H1 (cell line): ENCODE measurements around the gene FGGY. TPM values are rescaled to one million over a fixed set of nuclear protein-coding genes. Genes with fewer than 3 reads are reported as not detected.

Experiments used
- CTCF ChIA-PET: fragments of 300-600 bp; sonication (Branson Sonifier 250); formaldehyde crosslinking; loops from one replicate; lab custom pipeline; 2021; ENCODE audit not compliant: partially characterized antibody; lab: Charles Lee
- POLR2A ChIA-PET: fragments of 300-600 bp; sonication (Branson Sonifier 250); formaldehyde crosslinking; loops from one replicate; lab custom pipeline; 2021; ENCODE audit warnings: inconsistent platforms; ENCODE audit not compliant: partially characterized antibody; lab: Charles Lee
- DNase-seq, 2 experiments: peaks; one replicate each; pipeline versions ENCODE4 v3.0.0 to v3.0.0-alpha.2; 2010 to 2022; ENCODE audit warnings: low spot score in 2 of 2, low read depth in 1 of 2, mixed read lengths in 1 of 2
- FAIRE-seq: peaks from 2 replicates; lab custom pipeline; 2011; peaks lifted over from hg19 to GRCh38; lab: Jason Lieb, UNC
- H2AFZ ChIP-seq: 2 replicates; pipeline ENCODE4 v1.8.1; 2012; ENCODE audit warnings: low read length, inconsistent platforms
- H2AK5ac ChIP-seq: 2 replicates; pipeline ENCODE4 v1.6.1; 2013; ENCODE audit warnings: low read depth, low read length
- H2BK120ac ChIP-seq: replicated peaks from 2 replicates; pipeline ENCODE3; 2013; ENCODE audit warnings: low read depth, low read length, inconsistent platforms
- H2BK12ac ChIP-seq: 2 replicates; pipeline ENCODE4 v1.6.1; 2013; ENCODE audit warnings: low read depth, low read length
- H2BK15ac ChIP-seq: 2 replicates; pipeline ENCODE4 v1.6.1; 2013; ENCODE audit warnings: low read length
- H2BK20ac ChIP-seq: 2 replicates; pipeline ENCODE4 v1.6.1; 2013; ENCODE audit warnings: low read length
- H2BK5ac ChIP-seq: 2 replicates; pipeline ENCODE4 v1.6.1; 2013; ENCODE audit warnings: low read depth, low read length
- H3K14ac ChIP-seq: 2 replicates; pipeline ENCODE4 v1.6.1; 2013; ENCODE audit warnings: inconsistent platforms; ENCODE audit not compliant: insufficient read length
- H3K18ac ChIP-seq: 2 replicates; pipeline ENCODE4 v1.6.1; 2013; ENCODE audit warnings: low read length; ENCODE audit errors: extremely low read depth
- H3K23ac ChIP-seq: 2 replicates; pipeline ENCODE4 v1.6.1; 2013; ENCODE audit warnings: inconsistent platforms; ENCODE audit not compliant: insufficient read length
- H3K23me2 ChIP-seq: 2 replicates; pipeline ENCODE4 v1.6.1; 2013; ENCODE audit warnings: low read depth, low read length
- H3K27ac ChIP-seq: 2 replicates; pipeline ENCODE4 v1.6.1; 2011; ENCODE audit warnings: low read depth, low read length, inconsistent platforms
- H3K27me3 ChIP-seq, 4 experiments: replicated peaks in 1 of 4; 1 replicate in 1 of 4; 2 replicates in 3 of 4; pipeline versions ENCODE4 v1.6.1 to v1.8.1; 2011 to 2013; ENCODE audit warnings: low read length in 3 of 4, mild to moderate bottlenecking in 3 of 4, inconsistent platforms in 2 of 4, mixed read lengths in 2 of 4, moderate library complexity in 1 of 4; ENCODE audit not compliant: control insufficient read depth in 3 of 4, insufficient read depth in 3 of 4; ENCODE audit errors: extremely low read depth in 1 of 4
- H3K36me3 ChIP-seq, 4 experiments: 2 replicates each; pipeline versions ENCODE4 v1.6.1 to v1.8.1; 2011 to 2013; ENCODE audit warnings: mild to moderate bottlenecking in 4 of 4, low read length in 3 of 4, moderate library complexity in 2 of 4, control low read depth in 1 of 4, inconsistent platforms in 1 of 4; ENCODE audit not compliant: insufficient read depth in 4 of 4, control insufficient read depth in 2 of 4
- H3K4ac ChIP-seq: replicated peaks from 2 replicates; pipeline ENCODE3; 2013; ENCODE audit warnings: low read length, low read depth, mixed read lengths, inconsistent platforms; ENCODE audit not compliant: insufficient read length
- H3K4me1 ChIP-seq, 4 experiments: replicated peaks in 1 of 4; 1 replicate in 1 of 4; 2 replicates in 3 of 4; pipeline versions ENCODE4 v1.6.1 to v1.8.1; 2011 to 2013; ENCODE audit warnings: low read length in 3 of 4, inconsistent platforms in 2 of 4, mixed read lengths in 1 of 4; ENCODE audit not compliant: insufficient read depth in 4 of 4, control insufficient read depth in 3 of 4
- H3K4me2 ChIP-seq, 2 experiments: 2 replicates each; pipeline versions ENCODE4 v1.6.1 to v1.8.1; 2011 to 2013; ENCODE audit warnings: low read depth in 2 of 2, low read length in 2 of 2, control low read depth in 1 of 2, inconsistent platforms in 1 of 2, mild to moderate bottlenecking in 1 of 2; ENCODE audit not compliant: insufficient read depth in 1 of 2
- H3K4me3 ChIP-seq, 4 experiments: fragments of 200-600, 300-600 bp in 1 of 4; sonication (generic), shearing (Covaris generic), sonication (Bioruptor Twin) in 1 of 4; 2 replicates each; pipeline versions ENCODE4 v1.5.1 to v1.8.1; 2011 to 2016; ENCODE audit warnings: low read length in 4 of 4, low read depth in 3 of 4, control low read depth in 2 of 4, inconsistent platforms in 2 of 4, mild to moderate bottlenecking in 2 of 4, mixed read lengths in 1 of 4, moderate library complexity in 1 of 4; ENCODE audit not compliant: insufficient read depth in 2 of 4; ENCODE audit errors: extremely low read depth in 1 of 4
- H3K56ac ChIP-seq: replicated peaks from 2 replicates; pipeline ENCODE3; 2013; ENCODE audit warnings: low read depth, mild to moderate bottlenecking, mixed read lengths, low read length, inconsistent platforms; ENCODE audit not compliant: insufficient read length
- H3K79me1 ChIP-seq: 2 replicates; pipeline ENCODE4 v1.6.1; 2013; ENCODE audit warnings: low read depth, low read length, control low read depth
- H3K79me2 ChIP-seq, 2 experiments: 2 replicates each; pipeline versions ENCODE4 v1.6.1 to v1.8.1; 2012 to 2013; ENCODE audit warnings: low read length in 2 of 2, mild to moderate bottlenecking in 2 of 2, inconsistent platforms in 1 of 2; ENCODE audit not compliant: insufficient read depth in 2 of 2, control insufficient read depth in 1 of 2
- H3K9ac ChIP-seq, 4 experiments: replicated peaks in 1 of 4; 1 replicate in 1 of 4; 2 replicates in 3 of 4; pipeline versions ENCODE4 v1.6.1 to v1.8.1; 2011 to 2013; ENCODE audit warnings: low read depth in 3 of 4, low read length in 3 of 4, control low read depth in 2 of 4, mild to moderate bottlenecking in 2 of 4, moderate library complexity in 2 of 4, inconsistent platforms in 1 of 4; ENCODE audit errors: extremely low read depth in 1 of 4
- H3K9me3 ChIP-seq, 2 experiments: 2 replicates each; pipeline versions ENCODE4 v1.6.1 to v1.8.1; 2012 to 2013; ENCODE audit warnings: mild to moderate bottlenecking in 2 of 2, moderate library complexity in 2 of 2, control low read depth in 1 of 2, inconsistent platforms in 1 of 2, low read depth in 1 of 2, low read length in 1 of 2, mixed read lengths in 1 of 2; ENCODE audit not compliant: insufficient read depth in 2 of 2
- H4K20me1 ChIP-seq, 2 experiments: replicated peaks in 1 of 2; 2 replicates each; pipeline versions ENCODE3 to v1.8.1; 2011 to 2013; ENCODE audit warnings: inconsistent platforms in 2 of 2, low read length in 2 of 2, mild to moderate bottlenecking in 1 of 2; ENCODE audit not compliant: insufficient read depth in 2 of 2, control insufficient read depth in 1 of 2
- H4K5ac ChIP-seq: 2 replicates; pipeline ENCODE4 v1.6.1; 2013; ENCODE audit warnings: low read length, low read depth, mixed read lengths, inconsistent platforms; ENCODE audit not compliant: insufficient read length
- H4K8ac ChIP-seq: 2 replicates; pipeline ENCODE4 v1.8.0; 2013; ENCODE audit warnings: mild to moderate bottlenecking, moderate library complexity, low read length, inconsistent platforms; ENCODE audit not compliant: insufficient read depth; ENCODE audit errors: extremely low read depth
- H4K91ac ChIP-seq: replicated peaks from 2 replicates; pipeline ENCODE3; 2013; ENCODE audit warnings: low read length, mixed read lengths, inconsistent platforms; ENCODE audit not compliant: insufficient read length
- BRCA1 ChIP-seq: IDR thresholded peaks from 2 replicates; pipeline ENCODE4 v1.6.1; 2012; ENCODE audit warnings: low read depth, low read length, improper control_type of control experiment
- CEBPB ChIP-seq: IDR thresholded peaks from 2 replicates; pipeline ENCODE4 v1.6.1; 2012; ENCODE audit warnings: low read depth, low read length
- EZH2 ChIP-seq: fragments of 200-600 bp; sonication (generic); IDR thresholded peaks from 2 replicates; pipeline ENCODE4 v1.7.1; 2012; ENCODE audit warnings: low read depth, mild to moderate bottlenecking, moderate library complexity, low read length, inconsistent platforms; ENCODE audit not compliant: severe bottlenecking
- KDM1A ChIP-seq: fragments of 200-600, 300-600 bp; sonication (generic); IDR thresholded peaks from 2 replicates; pipeline ENCODE4 v1.7.1; 2016; ENCODE audit warnings: mild to moderate bottlenecking, low read length, borderline replicate concordance
- KDM4A ChIP-seq: IDR thresholded peaks from one replicate; pipeline ENCODE4 v1.7.1; 2012; ENCODE audit warnings: low read depth, mild to moderate bottlenecking, moderate library complexity, low read length, inconsistent platforms; ENCODE audit not compliant: severe bottlenecking
- NANOG ChIP-seq: IDR thresholded peaks from 2 replicates; pipeline ENCODE4 v1.6.1; 2011; ENCODE audit warnings: low read length, low read depth, mild to moderate bottlenecking, inconsistent platforms; ENCODE audit not compliant: insufficient read depth, poor library complexity, severe bottlenecking
- RFX5 ChIP-seq: IDR thresholded peaks from 2 replicates; pipeline ENCODE4 v1.6.1; 2011; ENCODE audit warnings: low read depth, low read length, improper control_type of control experiment, borderline replicate concordance
- RNF2 ChIP-seq: fragments of 200-900, 300-1000 bp; sonication (generic); IDR thresholded peaks from 2 replicates; pipeline ENCODE4 v1.7.1; 2016; ENCODE audit warnings: borderline replicate concordance, low read depth, mild to moderate bottlenecking, antibody characterized with exemption, low read length; ENCODE audit not compliant: poor library complexity, severe bottlenecking; ENCODE audit errors: missing control alignments
- SIN3A ChIP-seq, 2 experiments: IDR thresholded peaks in 1 of 2; conservative IDR thresholded peaks in 1 of 2; 2 replicates each; pipeline ENCODE4 v1.6.1; 2011 to 2012; ENCODE audit warnings: low read length in 2 of 2, improper control_type of control experiment in 1 of 2, low read depth in 1 of 2, mild to moderate bottlenecking in 1 of 2
- SIX5 ChIP-seq: IDR thresholded peaks from 2 replicates; pipeline ENCODE4 v1.6.1; 2011; ENCODE audit warnings: mild to moderate bottlenecking, low read depth, low read length
- TAF1 ChIP-seq: IDR thresholded peaks from 2 replicates; pipeline ENCODE4 v1.6.1; 2011; ENCODE audit warnings: mild to moderate bottlenecking, low read depth, low read length
- TBP ChIP-seq: IDR thresholded peaks from 2 replicates; pipeline ENCODE4 v1.6.1; 2011; ENCODE audit warnings: low read depth, low read length, improper control_type of control experiment
- WGBS, 2 experiments: shearing (Covaris generic) in 1 of 2; methylation state at CpG; one replicate each; pipeline versions ENCODE4 v1.1.6 to v1.1.7; 2013 to 2015; ENCODE audit warnings: low lambda C conversion rate in 2 of 2, mixed read lengths in 2 of 2, inconsistent platforms in 1 of 2, low coverage in 1 of 2, missing lambda C conversion rate in 1 of 2; ENCODE audit not compliant: insufficient replicate concordance in 2 of 2, insufficient coverage in 1 of 2, insufficient read length in 1 of 2; ENCODE audit errors: extremely low coverage in 1 of 2, missing lambda C conversion rate in 1 of 2; 5-methylcytosine and 5-hydroxymethylcytosine counted together
- polyA plus RNA-seq, 7 experiments: library from polyadenylated mRNA; depleted of rRNA in 3 of 7; stranded (reverse) in 5 of 7; unstranded in 2 of 7; fragments of >200 nt in 5 of 7; fragments of 200-250 nt in 2 of 7; gene quantifications; 1 replicate in 5 of 7; 2 replicates in 1 of 7; 4 replicates in 1 of 7; pipeline versions ENCODE4 v1.2.1 to v1.2.3, GENCODE V29; 2011 to 2013; ENCODE audit warnings: missing spikeins in 2 of 7, mixed read lengths in 2 of 7
- total RNA-seq: library from RNA; stranded (reverse); fragmentation: NEBNext Ultra II Directional; extraction: Animal tissue kit (Norgen Biotek cat#: 25700); gene quantifications from 2 replicates; pipeline ENCODE4 v1.2.1, GENCODE V29; 2021
- TF ChIP-seq, protein P1 (sequence below): IDR thresholded peaks from 2 replicates; pipeline ENCODE4 v1.6.1; 2012; ENCODE audit warnings: inconsistent platforms

The FGGY gene
- total and polyA plus RNA-seq, 2 of the 8 experiments (the other 6 are each of a cell fraction or from before 2014, with no cell fraction given), result 10.3 to 12.5 TPM

GRCh38 chr1:59631561-59632255 is 334.8 kb downstream of the FGGY start:
- H3K4ac ChIP-seq, result no peak overlapping the region
- POLR2A ChIA-PET, result no interaction called here
- CTCF ChIA-PET, result interaction anchor here (1.6 kb wide), 1 partner anchor 342 kb away, joined by 4 read pairs; no protein-coding TSS in a partner anchor
- TF ChIP-seq SIX5, result no peak
- TF ChIP-seq KDM1A, result no peak
- no peak for TF ChIP-seq EZH2
- no peak for TF ChIP-seq RNF2
- no peak for TF ChIP-seq NANOG
- TF ChIP-seq BRCA1, result no peak
- TF ChIP-seq KDM4A, result no peak
- TF ChIP-seq SIN3A (conservative IDR thresholded peaks at IDR 0.05 in 1 of 2, IDR thresholded peaks at IDR 0.05 in 1 of 2; ENCODE audit: low read depth in 1 of 2, low read length in 2 of 2), result no peak
- TF ChIP-seq, protein P1, sequence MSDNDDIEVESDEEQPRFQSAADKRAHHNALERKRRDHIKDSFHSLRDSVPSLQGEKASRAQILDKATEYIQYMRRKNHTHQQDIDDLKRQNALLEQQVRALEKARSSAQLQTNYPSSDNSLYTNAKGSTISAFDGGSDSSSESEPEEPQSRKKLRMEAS, result no peak
- no peak for TF ChIP-seq RFX5
- no peak for TF ChIP-seq TBP
- TF ChIP-seq CEBPB, result no peak
- no peak for TF ChIP-seq TAF1

More at GRCh38 chr1:59631561-59632255, 334.8 kb downstream of the FGGY start:
- Histone ChIP-seq H3K79me2 (no peaks in the 10 kb centered on the region), H4K5ac (no peak overlapping the region), H3K4me1 (no peaks in the 10 kb centered on the region), H3K18ac (no peak overlapping the region), H3K9ac (no peak overlapping the region), H4K8ac (no peak overlapping the region), H2AFZ (no peak overlapping the region), H3K56ac (no peak overlapping the region), H3K27me3 (no peaks in the 10 kb centered on the region), H2BK15ac (no peak overlapping the region), H3K27ac (no peak overlapping the region), H3K14ac (no peak overlapping the region), H4K20me1 (no peaks in the 10 kb centered on the region), H2BK5ac (no peak overlapping the region), H3K9me3 (no peaks in the 10 kb centered on the region), H3K36me3 (no peaks in the 10 kb centered on the region), H3K23me2 (no peaks in the 10 kb centered on the region), H4K91ac (no peak overlapping the region), H3K23ac (no peak overlapping the region), H2BK20ac (no peak overlapping the region), H2AK5ac (no peak overlapping the region), H3K79me1 (no peaks in the 10 kb centered on the region), H3K4me2 (no peak overlapping the region), H2BK120ac (no peak overlapping the region), H2BK12ac (no peak overlapping the region), H3K4me3 (no peak overlapping the region)
- whole genome bisulfite sequencing, 2 experiments, result 100% methylated on average over 1 of the region's 1 CpG; no CpG with 5 or more reads in 1 of the 2 experiments
- FAIRE-seq (no peak), DNase-seq (no peak)
